ENCODE data around the gene MLLT10.

Gene MLLT10

DNA sequence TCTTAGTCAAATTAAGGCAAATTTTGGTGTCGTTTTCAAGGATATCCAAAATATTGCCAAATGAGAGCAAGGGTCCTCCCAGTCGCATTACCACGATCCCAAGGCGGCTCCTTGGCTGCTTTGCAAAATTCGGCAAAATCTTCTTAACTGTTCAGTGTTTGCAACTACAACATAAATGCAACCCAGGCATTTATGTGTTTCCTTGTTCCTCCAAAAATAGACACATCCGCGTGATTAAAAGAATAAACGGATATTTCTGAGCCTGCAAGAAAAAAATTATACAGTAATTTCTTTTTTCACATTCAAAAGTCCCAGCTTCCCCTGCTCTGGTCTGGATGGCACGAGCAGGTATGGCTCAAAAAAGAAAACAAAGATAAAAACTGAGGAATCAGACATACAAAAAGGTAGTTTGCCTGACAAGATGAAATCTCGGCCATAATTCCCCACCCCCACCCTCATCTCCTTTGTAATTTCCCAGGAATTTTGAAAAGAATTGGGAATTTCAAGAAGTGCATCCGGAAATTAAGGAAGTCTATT lies 14.6 kb upstream of the MLLT10 start:
- no peak for DNase-seq (ENCODE audit: low spot score)
- no peaks in the 10 kb centered on the region for H3K9me3 ChIP-seq (ENCODE audit: severe bottlenecking)
- H3K36me3 ChIP-seq (ENCODE audit: low read depth), result no peaks in the 10 kb centered on the region
- TF ChIP-seq, protein P1, sequence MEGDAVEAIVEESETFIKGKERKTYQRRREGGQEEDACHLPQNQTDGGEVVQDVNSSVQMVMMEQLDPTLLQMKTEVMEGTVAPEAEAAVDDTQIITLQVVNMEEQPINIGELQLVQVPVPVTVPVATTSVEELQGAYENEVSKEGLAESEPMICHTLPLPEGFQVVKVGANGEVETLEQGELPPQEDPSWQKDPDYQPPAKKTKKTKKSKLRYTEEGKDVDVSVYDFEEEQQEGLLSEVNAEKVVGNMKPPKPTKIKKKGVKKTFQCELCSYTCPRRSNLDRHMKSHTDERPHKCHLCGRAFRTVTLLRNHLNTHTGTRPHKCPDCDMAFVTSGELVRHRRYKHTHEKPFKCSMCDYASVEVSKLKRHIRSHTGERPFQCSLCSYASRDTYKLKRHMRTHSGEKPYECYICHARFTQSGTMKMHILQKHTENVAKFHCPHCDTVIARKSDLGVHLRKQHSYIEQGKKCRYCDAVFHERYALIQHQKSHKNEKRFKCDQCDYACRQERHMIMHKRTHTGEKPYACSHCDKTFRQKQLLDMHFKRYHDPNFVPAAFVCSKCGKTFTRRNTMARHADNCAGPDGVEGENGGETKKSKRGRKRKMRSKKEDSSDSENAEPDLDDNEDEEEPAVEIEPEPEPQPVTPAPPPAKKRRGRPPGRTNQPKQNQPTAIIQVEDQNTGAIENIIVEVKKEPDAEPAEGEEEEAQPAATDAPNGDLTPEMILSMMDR (IDR thresholded peaks at IDR 0.05; ENCODE audit: poor library complexity, severe bottlenecking), result no peak
- no peak overlapping the region for H3K27ac ChIP-seq (ENCODE audit: poor library complexity, severe bottlenecking)
- no peak for ATAC-seq (ENCODE audit: low read depth)
- H3K4me1 ChIP-seq (ENCODE audit: insufficient read depth, poor library complexity, severe bottlenecking), result no peaks in the 10 kb centered on the region
- H3K4me3 ChIP-seq (ENCODE audit: severe bottlenecking), result no peak overlapping the region
- H3K27me3 ChIP-seq (ENCODE audit: insufficient read depth, poor library complexity, severe bottlenecking), result no peaks in the 10 kb centered on the region

DNA sequence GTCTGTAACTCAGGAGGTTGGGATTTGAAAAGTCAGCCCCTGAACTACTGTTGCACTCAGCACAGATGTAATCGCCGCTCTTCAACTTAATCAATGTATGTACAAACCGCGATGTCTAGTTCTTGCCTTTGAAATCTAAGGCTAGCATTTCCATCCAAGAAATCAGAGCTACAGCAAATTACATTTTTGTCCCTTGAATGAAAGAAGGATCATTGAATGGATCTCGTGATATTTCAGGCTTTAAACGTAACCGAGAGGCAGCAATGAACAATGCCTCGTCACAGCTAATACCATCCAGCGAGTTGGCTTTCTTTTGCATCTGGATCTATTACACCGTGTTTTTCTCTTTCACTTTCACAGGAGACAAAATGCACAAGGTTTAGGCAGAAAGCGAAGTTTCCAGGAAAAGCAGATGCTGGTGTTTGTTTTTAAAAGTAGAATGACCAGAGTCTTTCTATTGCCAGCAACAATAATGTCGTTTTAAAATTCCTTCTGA lies 14.0 kb upstream of the MLLT10 start:
- no peaks in the 10 kb centered on the region for H3K27me3 ChIP-seq (ENCODE audit: insufficient read depth, poor library complexity, severe bottlenecking)
- DNase-seq (ENCODE audit: low spot score) (no peak), ATAC-seq (ENCODE audit: low read depth) (no peak)
- no peaks in the 10 kb centered on the region for H3K4me1 ChIP-seq (ENCODE audit: insufficient read depth, poor library complexity, severe bottlenecking)
- TF ChIP-seq, protein P1 (IDR thresholded peaks at IDR 0.05; ENCODE audit: poor library complexity, severe bottlenecking), result no peak
- H3K36me3 ChIP-seq (ENCODE audit: low read depth), result no peaks in the 10 kb centered on the region
- no peak overlapping the region for H3K4me3 ChIP-seq (ENCODE audit: severe bottlenecking)
- H3K27ac ChIP-seq (ENCODE audit: poor library complexity, severe bottlenecking), result no peak overlapping the region
- H3K9me3 ChIP-seq (ENCODE audit: severe bottlenecking), result no peaks in the 10 kb centered on the region

DNA sequence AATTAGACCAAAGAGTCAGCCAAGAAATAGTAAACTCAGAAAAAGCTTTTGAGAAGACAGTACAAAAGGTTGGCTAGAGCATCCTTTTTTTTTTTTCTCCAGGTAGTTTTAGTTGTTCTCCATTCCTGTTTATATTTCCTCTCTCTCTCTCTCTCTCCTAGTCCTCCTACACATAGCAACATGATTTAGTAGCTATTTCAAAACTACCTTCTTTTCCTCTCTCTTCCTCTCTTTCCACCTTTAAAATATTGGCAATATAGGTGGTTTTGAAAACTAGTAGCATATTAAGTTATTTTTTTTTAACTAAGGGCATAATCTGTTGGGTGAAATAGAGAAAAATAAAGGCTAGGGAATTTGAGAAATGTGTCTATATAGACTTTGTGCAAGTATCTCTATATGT lies 13.5 kb upstream of the MLLT10 start:
- DNase-seq (ENCODE audit: low spot score), result no peak
- no peaks in the 10 kb centered on the region for H3K36me3 ChIP-seq (ENCODE audit: low read depth)
- TF ChIP-seq, protein P1 (IDR thresholded peaks at IDR 0.05; ENCODE audit: poor library complexity, severe bottlenecking), result no peak
- no peak for ATAC-seq (ENCODE audit: low read depth)
- no peak overlapping the region for H3K27ac ChIP-seq (ENCODE audit: poor library complexity, severe bottlenecking)
- no peaks in the 10 kb centered on the region for H3K27me3 ChIP-seq (ENCODE audit: insufficient read depth, poor library complexity, severe bottlenecking)
- H3K4me1 ChIP-seq (ENCODE audit: insufficient read depth, poor library complexity, severe bottlenecking), result no peaks in the 10 kb centered on the region
- H3K9me3 ChIP-seq (ENCODE audit: severe bottlenecking), result no peaks in the 10 kb centered on the region
- no peak overlapping the region for H3K4me3 ChIP-seq (ENCODE audit: severe bottlenecking)

DNA sequence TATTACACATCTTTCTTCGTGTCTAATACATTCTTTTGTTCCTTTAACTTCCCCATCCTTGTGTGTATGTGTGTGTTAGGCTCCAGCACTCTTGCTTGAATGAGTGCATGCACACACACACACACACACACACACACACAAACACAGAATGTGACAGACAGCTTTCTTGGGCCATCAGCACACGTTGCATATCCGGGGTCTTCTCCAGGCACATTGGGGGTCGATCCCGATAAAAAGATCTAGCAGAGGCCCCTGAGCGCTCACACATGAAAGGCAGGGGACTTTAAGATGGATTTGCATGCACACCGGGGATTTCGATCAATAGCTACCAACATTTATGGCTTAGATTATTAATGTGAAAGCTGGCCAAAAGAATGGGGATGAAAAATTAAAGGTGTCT lies 13.1 kb upstream of the MLLT10 start:
- TF ChIP-seq, protein P1 (IDR thresholded peaks at IDR 0.05; ENCODE audit: poor library complexity, severe bottlenecking), result no peak
- H3K27ac ChIP-seq (ENCODE audit: poor library complexity, severe bottlenecking), result no peak overlapping the region
- H3K9me3 ChIP-seq (ENCODE audit: severe bottlenecking), result no peaks in the 10 kb centered on the region
- no peak overlapping the region for H3K4me3 ChIP-seq (ENCODE audit: severe bottlenecking)
- ATAC-seq (ENCODE audit: low read depth) (no peak), DNase-seq (ENCODE audit: low spot score) (no peak)
- H3K4me1 ChIP-seq (ENCODE audit: insufficient read depth, poor library complexity, severe bottlenecking), result no peaks in the 10 kb centered on the region
- H3K36me3 ChIP-seq (ENCODE audit: low read depth), result no peaks in the 10 kb centered on the region
- no peaks in the 10 kb centered on the region for H3K27me3 ChIP-seq (ENCODE audit: insufficient read depth, poor library complexity, severe bottlenecking)

DNA sequence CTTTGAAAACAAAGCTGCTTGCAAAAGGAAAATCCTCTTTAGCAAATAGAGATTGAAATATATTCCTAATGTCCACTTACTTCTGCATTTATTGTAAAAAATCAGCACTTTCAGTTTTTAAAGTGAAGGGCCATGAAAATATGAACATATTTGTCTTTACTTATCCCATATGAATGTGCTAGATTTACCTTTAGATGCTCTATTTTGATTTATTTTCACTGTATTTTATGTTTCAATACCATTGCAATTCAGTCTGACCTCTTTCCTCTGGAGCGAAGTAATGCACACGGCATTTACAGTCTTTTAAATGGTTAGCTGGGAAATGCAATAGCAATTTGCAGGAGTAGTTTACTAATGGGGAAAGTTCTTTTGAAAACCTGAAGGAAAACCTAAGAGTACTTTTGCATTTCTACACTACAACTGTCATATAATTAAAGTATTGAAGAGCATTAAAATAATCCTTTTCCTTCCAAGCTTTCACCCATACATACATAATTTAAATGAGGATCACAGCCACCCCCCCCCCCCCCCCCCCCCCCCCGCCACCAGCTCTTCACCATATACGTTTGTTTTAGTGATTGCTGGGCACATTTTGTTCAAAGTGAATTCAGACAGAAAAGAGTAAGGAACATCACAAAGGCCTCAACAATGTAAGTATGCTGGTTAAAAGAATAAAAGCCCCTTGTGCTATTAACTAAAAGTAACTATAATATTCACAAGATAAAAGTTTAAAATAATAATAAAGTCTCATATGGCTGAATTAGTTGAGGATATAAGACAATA lies 12.1 kb upstream of the MLLT10 start:
- Histone ChIP-seq H3K36me3 (ENCODE audit: low read depth) (no peaks in the 10 kb centered on the region), H3K9me3 (ENCODE audit: severe bottlenecking) (no peaks in the 10 kb centered on the region), H3K4me1 (ENCODE audit: insufficient read depth, poor library complexity, severe bottlenecking) (no peaks in the 10 kb centered on the region), H3K27me3 (ENCODE audit: insufficient read depth, poor library complexity, severe bottlenecking) (no peaks in the 10 kb centered on the region), H3K4me3 (ENCODE audit: severe bottlenecking) (no peak overlapping the region), H3K27ac (ENCODE audit: poor library complexity, severe bottlenecking) (no peak overlapping the region)
- ATAC-seq (ENCODE audit: low read depth) (no peak), DNase-seq (ENCODE audit: low spot score) (no peak)
- TF ChIP-seq, protein P1 (IDR thresholded peaks at IDR 0.05; ENCODE audit: poor library complexity, severe bottlenecking), result no peak

Measured in RWPE2 (cell line).